Measurements from ENCODE around the gene WWOX.
"Not testable (repeated sequence)": the region's sequence is repeated elsewhere in the genome, so short reads cannot be mapped to it uniquely, and the experiment has no call there.

The WWOX gene

GRCh38 chr16:79037521-79038373, 938.3 kb downstream of the WWOX start:
- no peak for DNase-seq (ENCODE audit: low read depth in 1 of 2, low spot score in 1 of 2)

DNA sequence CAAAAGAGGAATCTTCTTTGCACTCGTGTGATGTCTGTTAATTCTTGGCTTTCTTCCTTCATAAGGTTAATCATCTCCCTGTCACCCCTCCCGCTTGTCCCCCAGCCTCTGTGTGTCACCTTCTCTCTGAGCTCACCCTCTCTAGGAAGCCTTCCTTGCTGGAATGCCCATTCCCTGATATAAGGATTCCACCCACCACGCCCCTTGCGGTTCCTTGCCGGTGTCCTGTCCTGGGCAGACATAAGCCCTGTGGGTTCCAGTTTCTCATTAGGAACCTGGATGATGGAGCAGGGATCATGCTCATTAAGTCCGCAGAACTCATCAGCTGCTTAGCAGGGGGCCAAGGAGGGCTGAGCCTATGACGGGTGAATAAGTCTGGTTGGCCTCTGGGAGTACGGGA, 941.8 kb downstream of the WWOX start:
- no peak for DNase-seq (ENCODE audit: low read depth in 1 of 2, low spot score in 1 of 2)

DNA sequence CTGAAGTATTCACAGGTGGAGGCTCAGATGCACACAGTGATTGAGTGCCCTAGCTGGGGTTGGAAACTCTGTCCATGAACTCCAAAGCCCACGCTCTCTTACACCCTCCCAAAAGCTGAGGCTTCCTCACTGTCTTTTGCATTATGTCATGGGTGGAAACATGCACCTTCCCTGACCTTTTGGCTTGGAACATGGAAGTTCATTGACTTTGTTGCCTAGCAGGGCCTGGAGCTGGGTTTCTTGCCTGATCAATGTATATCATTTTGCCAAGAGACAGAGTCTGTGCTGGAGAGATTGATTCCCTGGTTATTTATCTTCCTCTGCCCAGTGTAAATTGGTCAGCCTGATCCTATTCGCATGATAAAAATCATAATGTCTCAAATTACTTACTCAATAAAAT, 942.7 kb downstream of the WWOX start:
- no peak for DNase-seq (ENCODE audit: low read depth in 1 of 2, low spot score in 1 of 2)

- DNase-seq (ENCODE audit: low read depth in 1 of 2, low spot score in 1 of 2): peak in 1 of 2 donors; percentile 17
Observed at GRCh38 chr16:79042886-79043285, 943.4 kb downstream of the WWOX start.

DNA sequence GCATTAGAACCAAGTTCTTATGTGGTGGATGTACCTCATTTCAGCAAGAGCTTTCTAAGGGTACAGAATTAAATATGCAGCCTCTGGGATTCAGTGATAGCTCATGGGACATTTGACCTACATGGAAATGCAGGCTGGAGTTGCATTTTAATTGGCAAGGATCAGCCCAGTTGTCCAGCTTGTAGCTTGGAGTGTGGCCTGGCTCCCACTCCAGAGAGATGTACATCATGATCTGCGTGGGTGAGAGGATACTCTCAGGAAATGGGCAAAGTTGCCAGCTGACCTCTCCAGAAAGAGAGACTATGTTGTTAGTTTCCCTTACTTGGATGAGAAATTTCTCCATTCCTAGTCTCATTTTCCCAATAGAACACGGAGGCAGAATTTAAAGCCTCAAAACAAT, 945.7 kb downstream of the WWOX start:
- DNase-seq (ENCODE audit: low read depth in 1 of 2, low spot score in 1 of 2): no peak

GRCh38 chr16:79047337-79047736, 947.9 kb downstream of the WWOX start:
- DNase-seq (ENCODE audit: low read depth in 1 of 2, low spot score in 1 of 2): no peak

- no peak for DNase-seq (ENCODE audit: low read depth in 1 of 2, low spot score in 1 of 2)
Observed at GRCh38 chr16:79049040-79049439, 949.6 kb downstream of the WWOX start.

GRCh38 chr16:79050063-79050462, 950.6 kb downstream of the WWOX start:
- no peak for DNase-seq (ENCODE audit: low read depth in 1 of 2, low spot score in 1 of 2)

DNA sequence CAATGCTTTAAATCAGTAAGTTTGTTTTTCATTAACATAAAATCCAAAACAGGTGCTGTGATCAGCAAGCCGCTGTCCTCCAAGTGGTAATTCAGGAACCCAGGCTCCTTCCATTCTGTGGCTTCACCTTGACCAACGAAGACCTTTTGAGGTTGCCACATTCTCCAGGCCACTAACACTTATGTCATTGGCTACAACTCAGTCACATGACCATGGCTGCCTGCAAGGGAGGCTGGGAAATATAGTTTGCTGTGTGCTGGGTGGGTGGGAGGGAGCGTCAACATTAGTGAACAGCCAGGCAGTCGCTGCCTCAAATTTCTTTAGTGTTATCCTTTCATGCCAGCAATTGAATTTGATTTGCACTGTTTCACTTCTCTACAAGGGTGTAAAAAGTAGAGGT, 951.9 kb downstream of the WWOX start:
- no peak for DNase-seq (ENCODE audit: low read depth in 1 of 2, low spot score in 1 of 2)

DNA sequence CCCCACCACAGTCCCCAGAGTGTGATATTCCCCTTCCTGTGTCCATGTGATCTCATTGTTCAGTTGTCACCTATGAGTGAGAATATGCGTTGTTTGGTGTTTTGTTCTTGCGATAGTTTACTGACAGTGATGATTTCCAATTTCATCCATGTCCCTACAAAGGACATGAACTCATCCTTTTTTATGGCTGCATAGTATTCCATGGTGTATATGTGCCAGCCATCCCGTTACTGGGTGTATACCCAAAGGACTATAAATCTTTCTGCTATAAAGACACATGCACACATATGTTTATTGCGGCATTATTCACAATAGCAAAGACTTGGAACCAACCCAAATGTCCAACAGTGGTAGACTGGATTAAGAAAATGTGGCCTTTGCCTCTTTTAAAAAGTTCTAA, 952.7 kb downstream of the WWOX start:
- DNase-seq (ENCODE audit: low read depth in 1 of 2, low spot score in 1 of 2): not testable (repeated sequence)

GRCh38 chr16:79053577-79053976, 954.1 kb downstream of the WWOX start:
- no peak for DNase-seq (ENCODE audit: low read depth in 1 of 2, low spot score in 1 of 2)

DNA sequence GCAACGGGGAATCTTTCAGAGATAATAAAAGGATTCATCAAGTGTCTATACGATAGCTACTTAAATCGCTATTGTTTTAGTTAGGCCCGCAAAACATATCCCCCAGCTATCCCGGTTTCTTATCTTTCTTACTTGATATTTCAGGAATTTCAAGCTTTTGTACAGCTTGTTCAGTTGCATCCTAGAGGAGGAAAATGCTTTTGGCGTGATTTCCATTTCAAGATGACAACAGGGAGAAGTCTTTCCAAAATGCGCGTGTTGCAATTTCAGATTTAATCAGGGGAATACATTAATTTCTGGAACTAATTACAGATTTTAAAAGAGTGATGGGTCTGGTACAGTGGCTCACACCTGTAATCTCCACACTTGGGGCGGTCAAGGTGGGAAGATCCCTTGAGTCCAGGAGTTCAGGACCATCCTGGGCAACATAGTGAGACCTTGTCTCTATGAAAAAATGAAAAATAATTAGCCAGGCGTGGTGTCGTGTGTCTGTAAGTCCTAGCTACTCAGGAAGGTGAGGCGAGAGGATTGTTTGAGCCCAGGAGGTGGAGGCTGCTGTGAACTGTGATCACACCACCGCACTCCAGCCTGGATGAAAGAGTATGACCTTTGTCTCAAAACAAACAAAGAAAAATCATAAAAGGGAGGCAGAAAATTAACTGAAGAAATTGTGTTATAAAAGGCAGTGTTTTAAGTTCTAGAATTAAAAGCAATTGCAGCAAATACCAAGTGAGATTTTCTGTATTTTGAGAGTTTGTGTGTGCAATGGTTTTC, 954.9 kb downstream of the WWOX start:
- no peak for DNase-seq (ENCODE audit: low read depth in 1 of 2, low spot score in 1 of 2)

GRCh38 chr16:79055251-79055970, 956.0 kb downstream of the WWOX start:
- no peak for DNase-seq (ENCODE audit: low read depth in 1 of 2, low spot score in 1 of 2)

DNA sequence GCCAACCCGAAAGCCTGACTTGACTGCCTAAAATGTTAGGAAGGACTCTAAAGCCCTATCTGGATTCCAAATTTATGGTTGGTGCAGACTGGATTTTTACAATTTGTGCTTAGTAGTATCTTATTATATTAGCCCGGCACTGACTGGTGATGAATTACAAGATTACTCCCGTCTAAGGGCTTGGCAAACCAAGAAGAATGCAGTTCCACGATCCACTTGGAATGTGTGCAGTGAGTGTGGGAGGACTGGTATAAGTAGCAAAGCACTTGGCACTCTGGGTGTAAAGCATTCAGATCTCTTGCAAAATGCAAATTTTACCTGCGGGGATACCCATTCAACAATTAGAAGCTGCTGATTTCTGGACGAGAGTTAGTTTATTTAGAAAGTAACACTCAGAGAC, 961.7 kb downstream of the WWOX start:
- no peak for DNase-seq (ENCODE audit: low read depth in 1 of 2, low spot score in 1 of 2)

DNA sequence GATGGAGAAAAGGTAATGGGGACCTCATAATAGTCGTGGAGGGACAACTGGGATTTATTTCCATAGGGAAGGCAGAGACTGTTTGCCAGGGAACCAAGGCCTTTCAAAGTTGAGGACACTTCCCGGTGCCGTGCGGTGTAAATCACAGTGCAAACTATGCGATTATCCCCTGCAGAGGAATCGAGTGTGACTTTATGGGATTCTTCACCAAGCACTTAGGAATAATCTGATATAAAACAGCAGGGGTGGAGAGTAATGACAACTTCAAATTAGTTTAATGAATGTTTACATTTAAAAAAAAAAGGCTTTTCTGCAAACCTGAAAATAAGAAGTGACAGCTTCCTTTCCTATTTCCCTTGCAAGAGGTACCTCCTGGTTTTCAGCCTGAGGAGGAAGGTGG, 962.9 kb downstream of the WWOX start:
- no peak for DNase-seq (ENCODE audit: low read depth in 1 of 2, low spot score in 1 of 2)

DNA sequence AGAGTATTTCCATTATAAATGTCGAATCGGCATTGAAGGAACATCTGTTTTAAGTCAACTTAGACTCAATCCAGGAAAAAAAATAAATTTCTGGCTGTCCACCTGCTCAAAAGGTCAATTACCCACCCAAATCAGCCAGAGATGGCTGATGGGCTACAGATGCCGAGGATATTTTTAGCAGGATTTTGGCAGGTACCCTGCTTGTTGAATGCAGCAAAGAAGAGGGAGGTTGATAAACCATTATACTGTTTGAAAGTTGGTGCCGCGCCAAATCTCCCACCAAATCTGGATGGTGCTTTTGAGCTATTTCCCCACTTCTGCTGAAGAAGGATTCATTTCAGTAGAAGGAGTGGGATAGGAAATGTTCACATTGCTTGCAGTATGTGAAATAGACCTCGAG, 963.4 kb downstream of the WWOX start:
- no peak for DNase-seq (ENCODE audit: low read depth in 1 of 2, low spot score in 1 of 2)

GRCh38 chr16:79064256-79064972, 965.0 kb downstream of the WWOX start:
- no peak for DNase-seq (ENCODE audit: low read depth in 1 of 2, low spot score in 1 of 2)

DNA sequence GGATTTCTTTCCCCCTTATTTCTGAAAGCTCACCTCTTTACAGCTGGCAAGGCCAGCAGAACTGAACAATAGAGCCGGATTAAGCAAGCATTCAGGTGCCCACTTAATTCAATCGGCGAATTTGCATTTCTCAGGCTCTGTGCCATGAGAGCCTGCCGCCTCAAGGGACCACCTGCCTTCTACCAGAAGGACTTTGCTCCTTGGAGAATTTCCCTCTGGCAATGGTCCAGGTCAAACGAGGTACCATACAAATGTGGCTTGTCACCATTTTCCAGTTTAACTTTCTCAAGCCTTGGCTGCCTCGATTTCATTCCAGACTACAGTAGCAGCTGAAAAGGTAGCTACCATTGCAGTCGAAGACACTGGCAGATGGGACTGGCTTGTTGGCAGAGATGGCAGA, 967.1 kb downstream of the WWOX start:
- no peak for DNase-seq (ENCODE audit: low read depth in 1 of 2, low spot score in 1 of 2)

- DNase-seq (ENCODE audit: low read depth in 1 of 2, low spot score in 1 of 2): no peak
Observed at GRCh38 chr16:79067600-79067999, 968.1 kb downstream of the WWOX start.

DNA sequence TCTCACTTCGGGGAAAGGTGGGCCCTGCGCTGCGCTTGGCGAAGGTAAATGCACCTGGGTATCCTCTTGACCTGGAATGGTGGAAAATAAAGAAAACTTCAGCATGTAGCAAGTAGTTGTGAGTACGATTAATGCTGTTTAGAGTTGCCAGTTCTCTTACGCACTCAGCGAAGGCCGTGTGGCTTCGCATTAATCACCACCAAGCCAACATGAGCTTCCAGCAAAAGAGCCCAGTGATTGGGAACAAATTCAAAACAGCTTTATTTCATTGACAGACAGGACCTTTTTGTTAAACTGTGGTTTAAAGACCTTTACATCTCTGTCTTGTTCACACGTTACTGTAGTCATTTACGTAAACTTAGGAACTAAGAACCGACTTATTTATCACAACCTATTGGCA, 969.7 kb downstream of the WWOX start:
- no peak for DNase-seq (ENCODE audit: low read depth in 1 of 2, low spot score in 1 of 2)

DNA sequence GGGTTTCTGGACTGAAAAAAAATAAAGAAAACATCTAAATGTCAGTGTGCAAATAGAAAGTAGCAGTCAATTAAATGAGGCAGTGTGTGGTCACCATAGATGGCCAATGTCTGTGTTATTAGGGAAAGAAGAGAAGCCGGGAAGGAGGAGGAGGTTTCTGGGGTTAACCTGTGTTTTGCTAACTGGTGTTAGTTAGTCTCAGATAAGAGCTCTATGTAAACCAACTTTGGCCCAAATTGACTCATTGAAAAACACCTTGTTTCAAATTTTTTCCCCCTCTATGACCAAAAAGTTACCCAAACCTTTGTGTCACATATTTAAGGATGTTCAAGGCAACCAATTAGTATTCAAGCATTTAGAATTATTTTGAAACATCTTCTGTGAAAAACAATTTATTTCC, 970.2 kb downstream of the WWOX start:
- no peak for DNase-seq (ENCODE audit: low read depth in 1 of 2, low spot score in 1 of 2)

Measured in activated CD4-positive, alpha-beta T cell treated with anti-CD3 and anti-CD28 coated beads, Interleukin-2, amount 50 U/mL, for 24 hours (primary cell).